Esophagus (tissue), 2 donors: ENCODE data around the gene SUPT20H. TPM values are rescaled to one million over a fixed set of nuclear protein-coding genes. Genes with fewer than 3 reads are reported as not detected.
"Not testable (repeated sequence)": the region's sequence is repeated elsewhere in the genome, so short reads cannot be mapped to it uniquely, and the experiment has no call there.

Source experiments
- H3K27ac ChIP-seq, 2 donors: one replicate each; pipeline ENCODE4 v1.5.1; 2013; ENCODE audit warnings: low read depth in 2 of 2, mild to moderate bottlenecking in 2 of 2, inconsistent platforms in 1 of 2, low read length in 1 of 2, moderate library complexity in 1 of 2
- H3K27me3 ChIP-seq, 2 donors: one replicate each; pipeline ENCODE4 v1.6.1; 2013; ENCODE audit warnings: low read length in 2 of 2, control low read depth in 1 of 2, mild to moderate bottlenecking in 1 of 2; ENCODE audit not compliant: insufficient read depth in 2 of 2, control insufficient read depth in 1 of 2
- H3K36me3 ChIP-seq, 2 donors: one replicate each; pipeline ENCODE4 v1.6.1; 2013; ENCODE audit warnings: low read length in 1 of 2; ENCODE audit not compliant: control insufficient read depth in 2 of 2, insufficient read depth in 2 of 2
- H3K4me1 ChIP-seq, 2 donors: one replicate each; pipeline ENCODE4 v1.6.1; 2013; ENCODE audit warnings: low read length in 1 of 2; ENCODE audit not compliant: control insufficient read depth in 2 of 2, insufficient read depth in 2 of 2
- H3K4me3 ChIP-seq, 2 donors: one replicate each; pipeline ENCODE4 v1.5.1; 2013; ENCODE audit warnings: low read length in 2 of 2, mild to moderate bottlenecking in 2 of 2, low read depth in 1 of 2, moderate library complexity in 1 of 2
- H3K9me3 ChIP-seq, 2 donors: one replicate each; pipeline ENCODE4 v1.6.1; 2013; ENCODE audit warnings: mild to moderate bottlenecking in 2 of 2, low read depth in 1 of 2, low read length in 1 of 2, moderate library complexity in 1 of 2; ENCODE audit not compliant: control insufficient read depth in 2 of 2, insufficient read depth in 1 of 2
- WGBS, 2 donors: extraction: QIAGEN DNeasy Blood & Tissue Kit; methylation state at CpG; one replicate each; pipeline ENCODE4 v1.1.7; 2013; 5-methylcytosine and 5-hydroxymethylcytosine counted together
- polyA plus RNA-seq, 2 donors: library from polyadenylated mRNA; stranded (reverse); fragments of 200-250 nt; gene quantifications; one replicate each; pipeline ENCODE4 v1.2.3, GENCODE V29; 2013
- donor health status: healthy with polysubstance abuse.
- donor health status: Bipolar disorder and iron deficiency.

SUPT20H gene
- polyA plus RNA-seq, 2 donors = 16.2 to 16.6 TPM

DNA sequence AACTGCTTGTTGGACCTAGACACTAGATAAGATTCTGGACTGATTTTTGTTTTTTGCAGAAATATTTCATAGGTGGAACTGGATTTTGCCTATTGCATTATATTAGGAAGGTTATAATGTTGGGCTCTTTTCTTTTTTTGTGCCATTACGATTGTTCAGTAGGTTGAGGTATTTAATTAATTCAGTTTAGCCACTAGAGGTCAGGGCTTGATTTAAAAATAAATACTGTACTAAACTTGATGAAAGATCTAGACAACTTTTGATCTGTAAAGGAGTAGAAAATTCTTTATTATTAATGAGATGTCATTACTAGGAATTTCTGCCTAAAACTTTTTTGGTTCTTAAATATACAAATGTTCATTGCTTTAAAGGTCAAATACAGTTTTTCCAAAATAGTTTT lies 15.2 kb upstream of the SUPT20H start:
- H3K4me3 ChIP-seq = no peak overlapping the region
- WGBS, 2 donors = 5 to 7% methylated on average over 1 of the region's 1 CpG
- H3K27me3 ChIP-seq = no peaks in the 10 kb centered on the region
- H3K27ac ChIP-seq = no peak overlapping the region
- no peaks in the 10 kb centered on the region for H3K9me3 ChIP-seq
- no peaks in the 10 kb centered on the region for H3K36me3 ChIP-seq
- H3K4me1 ChIP-seq = no peaks in the 10 kb centered on the region

DNA sequence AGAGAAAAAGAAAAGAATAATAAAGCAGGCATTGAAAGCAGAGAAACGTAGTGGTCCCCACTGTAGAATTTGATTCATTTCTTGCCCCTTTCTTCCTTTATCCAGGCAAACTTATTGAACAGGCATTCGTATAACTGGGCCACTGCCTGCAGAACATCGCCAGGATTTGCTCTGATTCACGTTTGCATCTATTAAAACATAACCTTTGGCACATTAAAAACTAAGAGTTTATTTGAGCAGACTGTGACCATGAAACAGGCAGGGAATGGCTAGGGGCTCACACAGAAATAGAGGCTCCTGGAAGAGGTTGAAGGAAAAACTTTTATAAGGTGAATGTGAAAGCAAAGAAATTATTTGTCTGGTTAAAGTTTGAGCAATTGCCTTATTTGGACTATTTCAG lies 12.5 kb upstream of the SUPT20H start:
- no peaks in the 10 kb centered on the region for H3K9me3 ChIP-seq
- H3K27ac ChIP-seq = no peak overlapping the region
- WGBS, 2 donors = 62% methylated on average over 4 of the region's 4 CpGs
- no peaks in the 10 kb centered on the region for H3K36me3 ChIP-seq
- no peak overlapping the region for H3K4me3 ChIP-seq
- no peaks in the 10 kb centered on the region for H3K4me1 ChIP-seq
- H3K27me3 ChIP-seq = no peaks in the 10 kb centered on the region

DNA sequence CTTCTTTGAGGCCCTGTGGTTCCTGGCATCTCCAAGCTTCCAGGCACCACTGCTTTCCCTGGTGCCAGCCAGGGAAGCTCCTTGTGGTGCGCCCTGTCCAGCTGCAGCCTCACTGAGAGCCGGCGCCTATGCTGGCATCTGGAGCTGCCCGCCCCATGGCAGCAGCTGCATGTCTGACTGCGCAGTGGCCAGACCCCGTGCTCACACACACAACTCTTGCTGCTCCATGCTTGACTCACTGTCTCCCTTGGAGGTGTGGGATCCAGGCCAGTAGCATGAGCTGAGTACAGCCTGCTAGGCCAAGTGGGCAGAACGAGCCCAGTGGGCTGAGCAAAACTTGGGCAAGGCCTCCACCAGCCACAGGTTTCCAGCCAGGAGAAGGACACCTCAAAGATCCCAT lies 11.5 kb upstream of the SUPT20H start:
- no peak overlapping the region for H3K27ac ChIP-seq
- no peak overlapping the region for H3K4me3 ChIP-seq
- H3K9me3 ChIP-seq = no peaks in the 10 kb centered on the region
- no peaks in the 10 kb centered on the region for H3K27me3 ChIP-seq
- H3K36me3 ChIP-seq = no peaks in the 10 kb centered on the region
- 88 to 89% methylated on average over 7 of the region's 7 CpGs for WGBS, 2 donors
- H3K4me1 ChIP-seq = no peaks in the 10 kb centered on the region

DNA sequence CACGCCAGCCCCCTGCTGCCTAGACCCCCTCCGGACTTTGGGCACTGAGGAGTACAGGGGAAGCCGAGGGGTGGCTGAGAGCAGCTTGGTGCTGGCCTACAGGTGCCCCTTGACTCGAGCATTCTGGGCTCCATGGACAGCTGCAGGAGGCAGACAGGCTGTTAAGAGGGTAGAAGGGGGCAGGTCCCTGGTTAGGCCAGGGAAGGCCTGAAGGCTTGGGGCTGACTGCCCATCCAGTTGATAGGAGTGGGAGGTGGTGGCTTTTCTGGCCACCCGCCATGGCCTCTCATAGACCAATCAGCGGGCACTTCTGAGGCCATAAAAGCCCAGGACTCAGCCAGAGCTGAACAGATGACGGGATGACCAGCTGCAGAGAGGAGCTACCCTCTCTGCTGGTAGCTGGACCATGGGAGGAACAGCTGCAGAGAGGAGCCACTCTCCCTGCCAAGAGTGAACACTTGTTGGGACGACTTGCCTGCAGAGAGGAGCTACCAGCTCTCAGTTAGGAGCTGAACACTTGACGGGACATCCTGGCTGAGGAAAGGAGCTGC lies 10.7 kb upstream of the SUPT20H start:
- H3K27ac ChIP-seq = no peak overlapping the region
- H3K4me1 ChIP-seq = no peaks in the 10 kb centered on the region
- H3K4me3 ChIP-seq = no peak overlapping the region
- WGBS, 2 donors = 85 to 87% methylated on average over 9 of the region's 9 CpGs
- H3K9me3 ChIP-seq = no peaks in the 10 kb centered on the region
- no peaks in the 10 kb centered on the region for H3K27me3 ChIP-seq
- no peaks in the 10 kb centered on the region for H3K36me3 ChIP-seq

DNA sequence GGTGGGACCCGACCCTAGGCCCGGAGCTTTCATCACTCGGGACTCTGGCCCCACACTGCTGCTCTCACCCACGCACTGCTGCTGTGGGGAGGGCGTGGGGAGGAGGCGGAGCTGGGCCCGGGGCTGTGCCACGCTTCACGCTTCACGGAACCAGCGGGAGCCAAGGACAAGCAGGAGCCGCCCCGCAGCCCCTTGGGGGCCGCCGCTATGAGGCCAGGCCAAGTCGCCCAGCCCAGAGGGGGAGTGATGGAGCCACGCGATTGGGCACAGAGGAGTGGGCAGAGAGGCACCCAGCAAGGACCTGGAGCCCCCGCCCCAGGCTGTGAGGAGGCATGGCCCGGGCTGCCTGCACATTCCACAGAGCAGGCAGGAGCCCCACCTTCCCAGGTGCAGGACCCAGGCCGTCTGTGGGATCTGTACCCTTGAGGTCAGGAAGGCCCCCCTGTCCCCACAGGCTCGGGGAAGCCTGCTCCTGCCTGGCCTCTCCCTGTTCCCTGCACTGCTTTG lies 10.2 kb upstream of the SUPT20H start:
- 79 to 81% methylated on average over 19 to 22 of the region's 22 CpGs for WGBS, 2 donors
- Histone ChIP-seq H3K27me3 (no peaks in the 10 kb centered on the region), H3K9me3 (no peaks in the 10 kb centered on the region), H3K27ac (no peak overlapping the region), H3K36me3 (no peaks in the 10 kb centered on the region), H3K4me3 (no peak overlapping the region), H3K4me1 (no peaks in the 10 kb centered on the region)

DNA sequence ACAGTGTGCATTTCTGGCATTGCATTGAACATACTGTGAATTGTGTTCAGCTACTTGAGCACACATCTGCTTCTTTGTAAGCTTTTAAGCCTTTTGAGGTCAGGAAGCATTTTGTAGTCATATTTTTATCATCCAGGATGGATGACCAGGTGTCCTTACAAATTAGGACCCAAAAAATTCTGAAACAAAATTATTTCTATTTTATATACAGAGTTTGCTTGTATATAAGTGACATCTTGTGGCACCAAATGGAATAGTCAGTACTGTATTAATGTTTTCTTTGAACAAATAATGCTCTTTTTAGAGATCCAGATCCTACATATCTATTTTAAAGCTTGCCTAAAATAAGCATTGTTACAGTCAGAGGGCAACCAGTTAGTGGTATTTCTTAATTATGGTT lies 9.5 kb upstream of the SUPT20H start:
- no peaks in the 10 kb centered on the region for H3K36me3 ChIP-seq
- no peak overlapping the region for H3K4me3 ChIP-seq
- no peak overlapping the region for H3K27ac ChIP-seq
- H3K4me1 ChIP-seq = no peaks in the 10 kb centered on the region
- no peaks in the 10 kb centered on the region for H3K27me3 ChIP-seq
- no peaks in the 10 kb centered on the region for H3K9me3 ChIP-seq

DNA sequence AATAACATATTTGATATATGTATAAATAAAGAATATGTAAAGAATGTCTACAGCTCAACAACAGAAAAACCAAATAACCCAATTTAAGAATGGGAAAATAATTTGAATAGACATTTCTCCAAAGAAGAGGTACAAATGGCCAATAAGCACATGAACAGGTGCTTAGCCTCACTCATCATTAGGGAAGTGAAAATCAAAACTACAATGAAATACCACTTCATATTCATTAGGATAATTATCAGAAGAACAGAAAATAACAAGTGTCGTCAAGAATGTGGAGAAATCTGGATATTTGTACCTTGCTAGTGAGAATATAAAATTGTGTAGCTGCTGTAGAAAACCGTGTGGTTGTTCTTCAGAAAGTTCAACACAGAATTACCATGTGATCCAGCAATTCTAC lies 8.4 kb upstream of the SUPT20H start:
- Histone ChIP-seq H3K4me3 (no peak overlapping the region), H3K27me3 (no peaks in the 10 kb centered on the region), H3K27ac (no peak overlapping the region), H3K36me3 (no peaks in the 10 kb centered on the region), H3K4me1 (no peaks in the 10 kb centered on the region), H3K9me3 (no peaks in the 10 kb centered on the region)
- WGBS, 2 donors = 79% methylated on average over 2 of the region's 2 CpGs

DNA sequence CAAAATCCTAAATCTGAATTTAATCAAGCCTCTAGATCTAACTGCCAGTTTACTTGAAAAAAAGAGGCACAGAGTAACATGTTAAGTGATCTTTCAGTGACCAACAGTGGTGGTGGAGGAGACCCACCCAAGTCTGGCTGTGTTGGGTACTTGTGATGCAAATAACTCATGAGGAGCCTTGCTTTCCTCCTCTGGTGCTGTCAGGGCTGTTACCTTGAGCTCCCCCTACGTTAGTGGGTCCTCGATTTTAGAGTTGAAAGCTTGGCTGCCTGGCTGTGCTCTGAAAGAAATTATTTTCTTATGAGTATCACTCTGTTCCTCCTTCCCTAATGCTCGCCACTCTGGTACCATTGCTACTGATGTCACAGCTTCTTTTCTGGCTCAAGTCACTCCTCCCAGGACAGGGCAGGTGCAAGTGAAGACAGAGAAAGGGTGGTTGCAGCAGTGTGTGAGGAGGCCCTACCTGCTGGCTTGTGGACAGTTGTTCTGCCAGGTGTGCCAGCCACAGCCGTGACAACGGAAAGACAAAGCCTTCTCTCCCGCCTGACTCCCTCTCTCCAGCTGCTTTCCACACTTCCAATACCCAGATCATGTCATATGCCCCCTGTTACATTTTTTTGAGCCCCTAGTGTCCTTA lies 6.5 kb upstream of the SUPT20H start:
- Histone ChIP-seq H3K9me3 (no peaks in the 10 kb centered on the region), H3K27ac (no peak overlapping the region), H3K27me3 (no peaks in the 10 kb centered on the region), H3K36me3 (no peaks in the 10 kb centered on the region), H3K4me1 (no peaks in the 10 kb centered on the region), H3K4me3 (no peak overlapping the region)
- 85 to 86% methylated on average over 6 of the region's 6 CpGs for WGBS, 2 donors

DNA sequence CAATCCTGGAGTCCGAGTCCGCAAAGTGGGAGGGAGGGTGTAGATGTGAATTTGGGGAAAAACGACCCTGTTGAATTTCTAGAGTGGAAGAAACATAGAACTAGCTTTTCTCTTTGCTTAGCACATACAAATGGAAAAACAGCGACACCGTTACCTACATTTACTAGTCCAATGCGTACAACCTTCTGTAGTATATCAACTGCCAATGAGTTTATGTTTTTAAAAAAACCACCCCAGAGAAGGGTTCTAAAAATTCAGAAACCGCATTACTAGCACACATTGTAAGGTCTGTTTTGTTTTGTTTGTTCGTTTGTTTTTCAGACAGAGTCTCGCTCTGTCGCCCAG lies 332 bp upstream of the SUPT20H start:
- Histone ChIP-seq H3K9me3 (no peaks in the 10 kb centered on the region), H3K4me3 (peak overlapping the region; percentile 91 to 95), H3K27ac (peak overlapping the region in 1 of 2 donors; percentile 64), H3K36me3 (no peaks in the 10 kb centered on the region), H3K27me3 (no peaks in the 10 kb centered on the region), H3K4me1 (peaks cover 0 to 2% of the 10 kb centered on the region in 2 donors)
- 18 to 24% methylated on average over 10 of the region's 10 CpGs for WGBS, 2 donors

DNA sequence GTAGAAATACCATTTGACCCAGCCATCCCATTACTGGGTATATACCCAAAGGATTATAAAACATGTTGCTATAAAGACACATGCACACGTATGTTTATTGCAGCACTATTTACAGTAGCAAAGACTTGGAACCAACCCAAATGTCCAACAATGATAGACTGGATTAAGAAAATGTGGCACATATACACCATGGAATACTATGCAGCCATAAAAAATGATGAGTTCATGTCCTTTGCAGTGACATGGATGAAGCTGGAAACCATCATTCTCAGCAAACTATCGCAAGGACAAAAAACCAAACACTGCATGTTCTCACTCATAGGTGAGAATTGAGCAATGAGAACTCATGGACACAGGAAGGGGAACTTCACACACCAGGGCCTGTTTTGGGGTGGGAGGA lies 3.3 kb downstream of the SUPT20H start:
- not testable (repeated sequence) for H3K27ac ChIP-seq, H3K4me3 ChIP-seq
- WGBS, 2 donors = 94 to 95% methylated on average over 2 of the region's 2 CpGs

More for the DNA sequence above, 3.3 kb downstream of the SUPT20H start:
- not testable (repeated sequence) for H3K36me3 ChIP-seq, H3K9me3 ChIP-seq, H3K27me3 ChIP-seq, H3K4me1 ChIP-seq
